Body of pancreas (tissue), 4 donors: ENCODE results near the gene FCGR2B. TPM values are rescaled to one million over a fixed set of nuclear protein-coding genes. Genes with fewer than 3 reads are reported as not detected.
A peak's percentile ranks its signal among the peaks of the same experiment; 100 is the strongest.

ENCODE experiments used
- ATAC-seq: fragments of 150-250 bp; one replicate; pipeline ENCODE4 v1.9.1; 2016
- DNase-seq, 4 donors: peaks; one replicate each; pipeline ENCODE4 v3.0.0-alpha.2; 2019
- H3K27ac ChIP-seq, 4 donors: fragments of 200-600 bp; sonication (generic); 1 replicate in 3 of 4; 2 replicates in 1 of 4; pipeline versions ENCODE4 v1.5.1 to v1.6.1; 2016 to 2019; ENCODE audit warnings: mild to moderate bottlenecking in 1 of 4, mixed read lengths in 1 of 4, moderate library complexity in 1 of 4
- H3K27me3 ChIP-seq, 2 donors: fragments of 200-600 bp; sonication (generic); one replicate each; pipeline ENCODE4 v1.6.0; 2016; ENCODE audit warnings: mild to moderate bottlenecking in 1 of 2
- H3K36me3 ChIP-seq, 2 donors: fragments of 200-600 bp; sonication (generic); replicated peaks in 1 of 2; 2 replicates each; pipeline ENCODE4 v1.5.1; 2016; ENCODE audit warnings: low read depth in 2 of 2; ENCODE audit not compliant: insufficient read depth in 1 of 2
- H3K4me1 ChIP-seq: fragments of 200-600 bp; sonication (generic); one replicate; pipeline ENCODE4 v1.6.0; 2016
- H3K4me3 ChIP-seq, 2 donors: fragments of 200-600 bp; sonication (generic); 1 replicate in 1 of 2; 2 replicates in 1 of 2; pipeline ENCODE4 v1.5.1; 2016 to 2019
- H3K9me3 ChIP-seq, 3 donors: fragments of 200-600 bp; sonication (generic); 1 replicate in 2 of 3; 2 replicates in 1 of 3; pipeline ENCODE4 v1.5.1; 2016
- POLR2A ChIP-seq, 3 donors: fragments of 450-650 bp; IDR thresholded peaks; one replicate each; pipeline ENCODE4 v1.6.1; 2016; ENCODE audit warnings: antibody characterized with exemption in 3 of 3, mild to moderate bottlenecking in 2 of 3
- WGBS, 2 donors: methylation state at CpG; one replicate each; pipeline ENCODE4 v1.1.5; 2017; 5-methylcytosine and 5-hydroxymethylcytosine counted together
- intact Hi-C: fragments of 100-400 bp; cut with DNase I; formaldehyde crosslinking; loops from one replicate; pipeline ENCODE4 v1.15.1; 2023
- small RNA-seq: library from RNA; depleted of rRNA; stranded (forward); fragments of <200 nt; gene quantifications from one replicate; pipeline ENCODE3, GENCODE V24; 2016
- total RNA-seq, 2 donors: library from RNA; depleted of rRNA; stranded (reverse); fragments of >200 nt; gene quantifications; one replicate each; pipeline ENCODE4 v1.1.0, GENCODE V29; 2016
- TF ChIP-seq, protein P1 (sequence below), 7 experiments: fragments of 450-650 bp in 4 of 7; fragments of 200-600 bp in 3 of 7; sonication (generic) in 3 of 7; IDR thresholded peaks; one replicate each; pipeline ENCODE4 v1.5.1; 2016 to 2019; ENCODE audit warnings: antibody characterized with exemption in 7 of 7

Gene FCGR2B
- total RNA-seq, 2 donors from 2014 or later, result 1.3 to 7.8 TPM

DNA sequence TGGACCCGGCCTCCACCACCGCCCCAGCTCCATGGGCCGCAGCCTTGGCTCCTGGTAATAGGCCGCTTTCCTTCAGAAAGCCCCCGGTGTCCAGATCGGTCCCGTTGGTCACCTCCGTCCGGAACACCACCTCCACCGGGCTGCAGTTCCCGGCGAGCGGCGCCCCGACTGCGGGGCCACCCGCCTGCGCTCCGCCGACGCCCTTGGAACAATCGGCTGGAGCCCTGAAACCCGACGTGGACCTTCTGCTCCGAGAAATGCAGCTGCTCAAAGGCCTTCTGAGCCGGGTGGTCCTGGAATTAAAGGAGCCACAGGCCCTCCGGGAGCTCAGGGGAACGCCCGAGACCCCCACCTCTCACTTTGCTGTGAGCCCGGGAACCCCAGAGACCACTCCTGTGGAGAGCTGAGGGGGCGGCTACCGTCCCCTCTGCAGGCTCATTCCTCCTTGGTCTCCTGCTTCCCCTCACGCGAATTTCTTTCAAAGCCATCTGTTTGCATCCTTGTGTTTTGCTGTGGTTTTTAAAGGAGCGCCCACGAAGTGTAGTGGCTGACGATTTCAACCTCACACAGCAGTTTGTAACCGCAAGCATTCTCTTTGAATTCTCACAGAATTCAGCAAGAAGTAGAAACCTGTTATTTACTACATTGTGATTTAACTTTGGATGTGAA lies 64.4 kb downstream of the FCGR2B start:
- TF ChIP-seq POLR2A (IDR thresholded peaks at IDR 0.05), result peak in 2 of 3 donors; percentile 57 to 64
- TF ChIP-seq, protein P1, sequence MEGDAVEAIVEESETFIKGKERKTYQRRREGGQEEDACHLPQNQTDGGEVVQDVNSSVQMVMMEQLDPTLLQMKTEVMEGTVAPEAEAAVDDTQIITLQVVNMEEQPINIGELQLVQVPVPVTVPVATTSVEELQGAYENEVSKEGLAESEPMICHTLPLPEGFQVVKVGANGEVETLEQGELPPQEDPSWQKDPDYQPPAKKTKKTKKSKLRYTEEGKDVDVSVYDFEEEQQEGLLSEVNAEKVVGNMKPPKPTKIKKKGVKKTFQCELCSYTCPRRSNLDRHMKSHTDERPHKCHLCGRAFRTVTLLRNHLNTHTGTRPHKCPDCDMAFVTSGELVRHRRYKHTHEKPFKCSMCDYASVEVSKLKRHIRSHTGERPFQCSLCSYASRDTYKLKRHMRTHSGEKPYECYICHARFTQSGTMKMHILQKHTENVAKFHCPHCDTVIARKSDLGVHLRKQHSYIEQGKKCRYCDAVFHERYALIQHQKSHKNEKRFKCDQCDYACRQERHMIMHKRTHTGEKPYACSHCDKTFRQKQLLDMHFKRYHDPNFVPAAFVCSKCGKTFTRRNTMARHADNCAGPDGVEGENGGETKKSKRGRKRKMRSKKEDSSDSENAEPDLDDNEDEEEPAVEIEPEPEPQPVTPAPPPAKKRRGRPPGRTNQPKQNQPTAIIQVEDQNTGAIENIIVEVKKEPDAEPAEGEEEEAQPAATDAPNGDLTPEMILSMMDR (IDR thresholded peaks at IDR 0.05), result no peak
- Histone ChIP-seq H3K4me1 (peaks cover 16% of the 10 kb centered on the region), H3K27me3 (no peaks in the 10 kb centered on the region), H3K4me3 (peak overlapping the region; percentile 11 to 55), H3K27ac (peak overlapping the region; percentile 73 to 82 (median 80)), H3K36me3 (no peaks in the 10 kb centered on the region), H3K9me3 (no peaks in the 10 kb centered on the region)
- ATAC-seq, result no peak
- WGBS, 2 donors, result 2 to 11% methylated on average over 10 to 38 of the region's 38 CpGs
- intact Hi-C loops, result no loop called here
- DNase-seq, result no peak

Small RNA genes lying within 50 kb of the gene (small RNA-seq; reads per million reads assigned to genes)
- gene RF00019, result not detected

Other genes with a start within 250 kb of the FCGR2B start
- gene FCGR2A, start 157.7 kb upstream of the FCGR2B start, total RNA-seq, result 10 to 100 TPM; 30.0 to 51.6 TPM
- gene HSPA6, start 138.6 kb upstream of the FCGR2B start, total RNA-seq, result 1 to 10 TPM in 1 of 2 donors, under 1 TPM in 1; 0.66 to 1.6 TPM
- 1 to 10 TPM in 1 of 2 donors, not detected in 1; 5.2 TPM for gene FCGR3A, start 113.3 kb upstream of the FCGR2B start, total RNA-seq
- gene FCGR3B, start 32.0 kb upstream of the FCGR2B start, total RNA-seq, result not detected
- not detected for gene FCRLA, start 44.1 kb downstream of the FCGR2B start, total RNA-seq
- not detected for gene FCRLB, start 58.4 kb downstream of the FCGR2B start, total RNA-seq
- gene DUSP12, start 86.6 kb downstream of the FCGR2B start, total RNA-seq, result 10 to 100 TPM in 1 of 2 donors, 1 to 10 TPM in 1; 8.2 to 23.3 TPM
- 10 to 100 TPM; 12.5 to 16.3 TPM for gene ATF6, start 103.2 kb downstream of the FCGR2B start, total RNA-seq